ENCODE results near the gene FEM1B. TPM values are rescaled to one million over a fixed set of nuclear protein-coding genes. Genes with fewer than 3 reads are reported as not detected.

FEM1B gene
- total and polyA plus RNA-seq, 2 of the 8 experiments (the other 6 are each of a cell fraction or from before 2014, with no cell fraction given): 36.1 to 83.8 TPM

DNA sequence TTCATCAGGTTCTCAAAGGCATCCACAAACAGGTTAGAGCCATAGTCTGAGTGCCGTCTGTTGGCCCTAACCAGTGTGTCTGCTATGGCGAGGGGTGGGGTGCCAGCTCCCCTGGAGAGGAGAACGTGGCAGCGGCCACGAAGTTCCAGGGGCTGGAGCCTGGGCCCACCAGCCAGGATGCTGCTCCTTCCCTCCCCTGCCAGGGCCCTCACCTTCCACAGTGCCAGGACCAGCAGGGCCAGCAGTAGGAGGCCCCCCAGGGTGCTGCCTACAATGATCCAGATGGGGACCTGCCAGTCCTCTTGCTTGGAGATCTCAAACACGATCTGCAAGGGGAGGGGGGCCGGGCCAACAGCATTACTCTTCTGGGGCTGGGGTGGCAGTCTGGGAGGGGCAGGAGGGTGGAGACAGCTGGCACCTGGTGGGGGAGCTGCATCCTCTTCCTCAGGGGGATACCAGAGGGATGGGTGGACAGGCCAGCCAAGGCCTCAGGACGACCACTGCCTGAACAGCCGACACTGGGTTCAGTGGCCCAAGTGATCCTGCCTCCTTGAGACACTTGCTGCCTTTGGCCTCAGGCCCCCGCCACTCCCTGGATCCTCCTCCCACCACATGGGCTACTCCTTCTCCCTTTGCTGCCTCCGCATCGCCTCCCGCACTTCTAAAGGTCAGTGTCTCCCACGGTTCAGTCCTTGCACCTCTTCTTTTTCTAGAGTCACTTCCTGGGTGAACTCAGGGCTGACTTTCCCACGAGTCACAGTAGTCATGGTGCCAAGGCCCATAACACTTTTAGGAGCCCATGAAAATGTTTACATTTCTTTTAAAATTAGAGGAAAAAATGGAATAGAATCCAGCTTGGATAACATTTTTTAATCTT lies 26.3 kb downstream of the FEM1B start:
- no peak overlapping the region for H3K18ac ChIP-seq (ENCODE audit: extremely low read depth, low read length)
- no peak overlapping the region for H3K4ac ChIP-seq (replicated peaks; ENCODE audit: insufficient read length, low read depth, low read length)
- H3K36me3 ChIP-seq (ENCODE audit: control insufficient read depth in 2 of 4, insufficient read depth in 4 of 4, low read length in 3 of 4): no peaks in the 10 kb centered on the region
- H3K4me2 ChIP-seq (ENCODE audit: insufficient read depth in 1 of 2, low read depth in 2 of 2, low read length in 2 of 2): no peak overlapping the region
- no peak overlapping the region for H3K56ac ChIP-seq (replicated peaks; ENCODE audit: insufficient read length, low read depth, low read length)
- H3K9ac ChIP-seq (replicated peaks in 1 of 4; ENCODE audit: extremely low read depth in 1 of 4, low read depth in 3 of 4, low read length in 3 of 4): no peak overlapping the region; a peak in 1 of 7 replicates
- peak overlapping the region; percentile 60; the same call in 1 of the 2 replicates for H2BK12ac ChIP-seq (ENCODE audit: low read depth, low read length)
- no peak overlapping the region for H3K23ac ChIP-seq (ENCODE audit: insufficient read length)
- H3K27me3 ChIP-seq (replicated peaks in 1 of 4; ENCODE audit: control insufficient read depth in 3 of 4, extremely low read depth in 1 of 4, insufficient read depth in 3 of 4, low read length in 3 of 4): no peaks in the 10 kb centered on the region
- 88% methylated on average over 14 of the region's 15 CpGs; no CpG with 5 or more reads in 1 of the 2 experiments for WGBS, 2 experiments (ENCODE audit: extremely low coverage in 1 of 2, insufficient coverage in 1 of 2, insufficient read length in 1 of 2, insufficient replicate concordance in 2 of 2, low coverage in 1 of 2, low lambda C conversion rate in 2 of 2, missing lambda C conversion rate in 1 of 2)
- no peak overlapping the region for H2AFZ ChIP-seq (ENCODE audit: low read length)
- TF ChIP-seq CHD2 (IDR thresholded peaks at IDR 0.05; ENCODE audit: low read length): no peak
- H3K23me2 ChIP-seq (ENCODE audit: low read depth, low read length): no peaks in the 10 kb centered on the region; the same call in 1 of the 2 replicates
- no peak overlapping the region for H3K14ac ChIP-seq (ENCODE audit: insufficient read length)
- H3K79me2 ChIP-seq (ENCODE audit: control insufficient read depth in 1 of 2, insufficient read depth in 2 of 2, low read length in 2 of 2): no peaks in the 10 kb centered on the region
- H4K8ac ChIP-seq (ENCODE audit: extremely low read depth, insufficient read depth, low read length): no peak overlapping the region
- H3K9me3 ChIP-seq (ENCODE audit: insufficient read depth in 2 of 2, low read depth in 1 of 2, low read length in 1 of 2): no peaks in the 10 kb centered on the region
- H3K79me1 ChIP-seq (ENCODE audit: low read depth, low read length): no peaks in the 10 kb centered on the region
- ChIA-PET CTCF (ENCODE audit: partially characterized antibody) (interaction anchor here (0.7 to 9.0 kb wide), 21 partner anchors 9 to 420 kb away, joined by 3 to 199 read pairs (median 3); partner anchors contain the start of gene CLN6), POLR2A (ENCODE audit: partially characterized antibody) (interaction anchor here (0.9 to 4.6 kb wide), 10 partner anchors 11 to 57 kb away, joined by 3 to 37 read pairs (median 3); partner anchors contain the start of gene FEM1B)
- no peak for FAIRE-seq
- no peaks in the 10 kb centered on the region for H4K20me1 ChIP-seq (replicated peaks in 1 of 2; ENCODE audit: control insufficient read depth in 1 of 2, insufficient read depth in 2 of 2, low read length in 2 of 2)
- H2AK5ac ChIP-seq (ENCODE audit: low read depth, low read length): no peak overlapping the region
- H3K4me1 ChIP-seq (replicated peaks in 1 of 4; ENCODE audit: control insufficient read depth in 3 of 4, insufficient read depth in 4 of 4, low read length in 3 of 4): peaks cover 7 to 23% (median 17%) of the 10 kb centered on the region in 4 experiments
- no peak overlapping the region for H4K5ac ChIP-seq (ENCODE audit: insufficient read length, low read depth, low read length)
- H2BK5ac ChIP-seq (ENCODE audit: low read depth, low read length): no peak overlapping the region
- peak in 1 of 2 experiments; percentile 45 for DNase-seq (ENCODE audit: low read depth in 1 of 2, low spot score in 2 of 2)
- no peak overlapping the region for H2BK120ac ChIP-seq (replicated peaks; ENCODE audit: low read depth, low read length)
- H3K4me3 ChIP-seq (ENCODE audit: extremely low read depth in 1 of 4, insufficient read depth in 2 of 4, low read depth in 3 of 4, low read length in 4 of 4): no peak overlapping the region
- H4K91ac ChIP-seq (replicated peaks; ENCODE audit: insufficient read length, low read length): peak overlapping the region; percentile 44
- no peak overlapping the region for H3K27ac ChIP-seq (ENCODE audit: low read depth, low read length)
- peak overlapping the region; percentile 19; the same call in 1 of the 2 replicates for H2BK15ac ChIP-seq (ENCODE audit: low read length)
- H2BK20ac ChIP-seq (ENCODE audit: low read length): no peak overlapping the region

All from H1 (cell line).